ENCODE results near the gene ISX.
"Not testable (repeated sequence)": the region's sequence is repeated elsewhere in the genome, so short reads cannot be mapped to it uniquely, and the experiment has no call there.

ISX gene

GRCh38 chr22:35065796-35066218 lies at the start of gene ISX:
TSS of gene ISX (plus strand) at chr22:35066158. CDS start at chr22:35067088, 930 bp downstream.
- FAIRE-seq, result no peak

GRCh38 chr22:35016909-35017308 lies 49.0 kb upstream of the ISX start:
- no peak for FAIRE-seq

GRCh38 chr22:35018995-35019394 lies 47.0 kb upstream of the ISX start:
- FAIRE-seq, result no peak

GRCh38 chr22:35020517-35020916 lies 45.4 kb upstream of the ISX start:
- no peak for FAIRE-seq

GRCh38 chr22:35021161-35021560 lies 44.8 kb upstream of the ISX start:
- FAIRE-seq, result no peak

- no peak for FAIRE-seq
Observed at GRCh38 chr22:35022291-35022690, 43.7 kb upstream of the ISX start.

GRCh38 chr22:35023692-35024363 lies 42.1 kb upstream of the ISX start:
- FAIRE-seq, result no peak

- FAIRE-seq, result no peak
Observed at GRCh38 chr22:35024364-35024692, 41.6 kb upstream of the ISX start.

GRCh38 chr22:35030112-35030511 lies 35.8 kb upstream of the ISX start:
- not testable (repeated sequence) for FAIRE-seq

GRCh38 chr22:35032571-35032970 lies 33.4 kb upstream of the ISX start:
- FAIRE-seq, result no peak

GRCh38 chr22:35033635-35034296 lies 32.2 kb upstream of the ISX start:
- no peak for FAIRE-seq

GRCh38 chr22:35034963-35035362 lies 31.0 kb upstream of the ISX start:
- FAIRE-seq, result no peak

GRCh38 chr22:35037089-35037488 lies 28.9 kb upstream of the ISX start:
- FAIRE-seq, result no peak

- FAIRE-seq, result peak; percentile 95
Observed at GRCh38 chr22:35039625-35040024, 26.3 kb upstream of the ISX start.

GRCh38 chr22:35043252-35043933 lies 22.6 kb upstream of the ISX start:
- no peak for FAIRE-seq

- no peak for FAIRE-seq
Observed at GRCh38 chr22:35043934-35044319, 22.0 kb upstream of the ISX start.

GRCh38 chr22:35044607-35045390 lies 21.2 kb upstream of the ISX start:
- no peak for FAIRE-seq

GRCh38 chr22:35045451-35045850 lies 20.5 kb upstream of the ISX start:
- FAIRE-seq, result no peak

GRCh38 chr22:35046744-35047462 lies 19.1 kb upstream of the ISX start:
- no peak for FAIRE-seq

GRCh38 chr22:35050038-35050437 lies 15.9 kb upstream of the ISX start:
- not testable (repeated sequence) for FAIRE-seq

GRCh38 chr22:35051013-35051535 lies 14.9 kb upstream of the ISX start:
- FAIRE-seq, result no peak

GRCh38 chr22:35051791-35052190 lies 14.2 kb upstream of the ISX start:
- FAIRE-seq, result no peak
